ACC112 (cell line): ENCODE results near the gene MAGOHB.
A peak's percentile ranks its signal among the peaks of the same experiment; 100 is the strongest.

ENCODE experiments used
- H2AFZ ChIP-seq: fragments of 200-600 bp; sonication (generic); one replicate; pipeline ENCODE4 v1.6.0; 2017; ENCODE audit warnings: antibody characterized with exemption, low read length; ENCODE audit not compliant: unreplicated experiment
- H3K27ac ChIP-seq: fragments of 200-600 bp; sonication (generic); 2 replicates; pipeline ENCODE4 v1.5.1; 2014; ENCODE audit warnings: low read depth, mild to moderate bottlenecking, antibody characterized with exemption, low read length, moderate library complexity
- H3K27me3 ChIP-seq: fragments of 200-600 bp; sonication (generic); 2 replicates; pipeline ENCODE4 v1.6.1; 2014; ENCODE audit warnings: mild to moderate bottlenecking, antibody characterized with exemption, low read length, moderate library complexity, mixed read lengths; ENCODE audit not compliant: insufficient read depth
- H3K36me3 ChIP-seq: fragments of 200-600 bp; sonication (generic); 2 replicates; pipeline ENCODE4 v1.6.1; 2016; ENCODE audit warnings: mild to moderate bottlenecking, antibody characterized with exemption, low read length, moderate library complexity, mixed read lengths; ENCODE audit not compliant: insufficient read depth
- H3K4me1 ChIP-seq: fragments of 200-600 bp; sonication (generic); one replicate; pipeline ENCODE4 v1.6.1; 2016; ENCODE audit warnings: low read length, mixed read lengths; ENCODE audit not compliant: insufficient read depth, unreplicated experiment, control insufficient read depth
- H3K4me3 ChIP-seq: fragments of 200-600 bp; sonication (generic); 2 replicates; pipeline ENCODE4 v1.5.1; 2014; ENCODE audit warnings: mild to moderate bottlenecking, low read depth, low read length
- H3K79me2 ChIP-seq: fragments of 200-600 bp; sonication (generic); one replicate; pipeline ENCODE4 v1.6.0; 2016; ENCODE audit warnings: low read length; ENCODE audit not compliant: control insufficient read depth, unreplicated experiment, insufficient read depth

Gene MAGOHB

DNA sequence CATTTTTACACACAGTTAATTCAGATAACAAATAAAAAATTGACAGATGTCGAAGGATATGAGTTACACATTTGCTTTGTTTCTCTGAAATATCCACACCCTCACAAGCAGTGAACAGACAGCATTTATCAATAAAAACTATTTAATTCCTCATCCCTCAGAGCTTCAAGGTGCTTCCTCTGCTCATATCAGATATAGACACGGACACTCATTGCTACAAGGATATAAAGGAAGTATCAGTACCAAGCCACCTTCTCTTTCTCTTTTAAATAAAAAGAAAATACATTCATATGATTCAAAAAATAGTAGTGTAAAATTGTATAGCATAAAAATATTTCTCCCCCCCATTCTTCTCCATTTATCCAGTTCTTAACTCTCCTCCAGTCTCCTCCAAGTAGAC, 21.9 kb upstream of the MAGOHB start:
- peaks cover 12% of the 10 kb centered on the region for H3K4me1 ChIP-seq
- peaks cover 5% of the 10 kb centered on the region; the same call in 1 of the 2 replicates for H3K36me3 ChIP-seq
- no peak overlapping the region for H2AFZ ChIP-seq
- H3K27ac ChIP-seq: no peak overlapping the region
- no peaks in the 10 kb centered on the region for H3K27me3 ChIP-seq
- no peak overlapping the region for H3K4me3 ChIP-seq
- no peaks in the 10 kb centered on the region for H3K79me2 ChIP-seq

- Histone ChIP-seq H3K36me3 (peaks cover 5% of the 10 kb centered on the region; the same call in 1 of the 2 replicates), H3K4me3 (no peak overlapping the region), H3K27me3 (no peaks in the 10 kb centered on the region), H2AFZ (no peak overlapping the region), H3K27ac (0 out of 2 replicates have a peak overlapping the region, but pooled peaks have one; percentile 25), H3K4me1 (peaks cover 12% of the 10 kb centered on the region), H3K79me2 (no peaks in the 10 kb centered on the region)
Measured at GRCh38 chr12:10634427-10634826, 21.0 kb upstream of the MAGOHB start.

DNA sequence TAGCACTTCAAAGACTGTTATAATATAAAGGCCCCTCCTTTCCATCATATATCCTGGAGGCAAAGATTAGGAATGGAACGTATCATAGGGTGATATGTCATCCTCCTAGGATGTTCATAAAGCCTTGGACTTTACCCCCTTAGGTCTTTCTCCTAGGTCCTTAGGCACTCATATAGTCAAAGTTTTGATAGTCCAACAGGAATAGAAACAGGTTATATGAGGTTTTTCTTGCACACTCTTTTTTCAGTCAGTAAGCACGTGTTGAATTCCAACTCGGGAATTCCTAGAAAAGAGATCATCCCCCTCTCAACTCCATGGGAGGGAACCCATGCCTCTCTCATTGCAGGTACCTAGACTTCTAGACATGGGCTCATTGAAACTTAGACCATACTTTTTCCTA, 20.1 kb upstream of the MAGOHB start:
- peaks cover 5% of the 10 kb centered on the region; the same call in 1 of the 2 replicates for H3K36me3 ChIP-seq
- H3K27me3 ChIP-seq: no peaks in the 10 kb centered on the region
- H3K4me3 ChIP-seq: no peak overlapping the region
- H2AFZ ChIP-seq: no peak overlapping the region
- no peaks in the 10 kb centered on the region for H3K79me2 ChIP-seq
- peaks cover 12% of the 10 kb centered on the region for H3K4me1 ChIP-seq
- H3K27ac ChIP-seq: no peak overlapping the region

- Histone ChIP-seq H3K36me3 (peaks cover 5% of the 10 kb centered on the region; the same call in 1 of the 2 replicates), H3K79me2 (no peaks in the 10 kb centered on the region), H3K27me3 (no peaks in the 10 kb centered on the region), H3K27ac (no peak overlapping the region), H2AFZ (no peak overlapping the region), H3K4me3 (no peak overlapping the region), H3K4me1 (peaks cover 12% of the 10 kb centered on the region)
Measured at GRCh38 chr12:10632226-10632625, 18.8 kb upstream of the MAGOHB start.

GRCh38 chr12:10624605-10625004, 11.2 kb upstream of the MAGOHB start:
- no peak overlapping the region for H3K4me3 ChIP-seq
- no peaks in the 10 kb centered on the region for H3K79me2 ChIP-seq
- peaks cover 7% of the 10 kb centered on the region; the same call in 1 of the 2 replicates for H3K36me3 ChIP-seq
- H3K27ac ChIP-seq: no peak overlapping the region
- H3K4me1 ChIP-seq: no peaks in the 10 kb centered on the region
- no peak overlapping the region for H2AFZ ChIP-seq
- no peaks in the 10 kb centered on the region for H3K27me3 ChIP-seq

- Histone ChIP-seq H3K27me3 (no peaks in the 10 kb centered on the region), H3K4me3 (no peak overlapping the region), H3K27ac (no peak overlapping the region), H2AFZ (no peak overlapping the region), H3K36me3 (peaks cover 7% of the 10 kb centered on the region; the same call in 1 of the 2 replicates), H3K4me1 (peaks cover 8% of the 10 kb centered on the region), H3K79me2 (no peaks in the 10 kb centered on the region)
Measured at GRCh38 chr12:10623131-10623530, 9.7 kb upstream of the MAGOHB start.

- H3K79me2 ChIP-seq: no peaks in the 10 kb centered on the region
- H2AFZ ChIP-seq: no peak overlapping the region
- H3K27ac ChIP-seq: no peak overlapping the region
Measured at GRCh38 chr12:10621278-10621677, 7.9 kb upstream of the MAGOHB start.

DNA sequence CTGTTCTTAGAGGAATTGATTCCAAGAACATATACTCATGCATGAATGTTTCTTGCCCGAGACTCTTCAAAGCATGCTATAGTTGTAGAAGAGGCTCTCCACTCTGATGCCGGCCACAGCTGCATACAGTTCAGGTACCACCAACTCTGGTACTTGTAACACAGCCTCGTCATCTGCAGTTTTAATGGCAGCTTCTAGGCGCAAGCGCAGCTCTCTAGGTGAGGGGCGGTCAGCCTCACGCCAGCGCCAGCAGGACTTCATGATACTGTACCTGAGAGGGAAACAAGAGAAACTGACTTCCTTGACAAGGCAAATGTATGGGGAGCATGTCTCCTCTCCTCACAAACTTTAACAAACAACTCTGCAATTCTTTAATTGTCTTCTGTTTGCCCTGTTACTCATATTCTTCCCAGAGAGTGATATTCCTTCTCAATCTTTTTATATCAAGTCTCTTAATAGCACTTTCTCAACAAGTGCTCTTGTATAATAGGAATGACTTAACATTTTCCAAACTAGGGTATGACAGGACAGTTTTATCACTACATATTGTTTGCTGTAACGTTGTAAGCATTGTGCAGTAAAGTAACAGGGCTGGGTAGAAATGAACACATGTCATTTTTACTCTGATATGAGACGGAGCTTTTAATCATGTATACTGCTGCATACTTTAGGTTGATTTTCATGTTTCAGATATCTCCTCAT, 6.8 kb upstream of the MAGOHB start:
- no peak overlapping the region for H3K27ac ChIP-seq
- H3K36me3 ChIP-seq: peaks cover 7% of the 10 kb centered on the region; the same call in 1 of the 2 replicates
- H2AFZ ChIP-seq: no peak overlapping the region
- H3K4me1 ChIP-seq: peaks cover 16% of the 10 kb centered on the region
- no peaks in the 10 kb centered on the region for H3K79me2 ChIP-seq
- no peaks in the 10 kb centered on the region for H3K27me3 ChIP-seq
- no peak overlapping the region for H3K4me3 ChIP-seq

More at GRCh38 chr12:10621278-10621677, 7.9 kb upstream of the MAGOHB start:
- no peaks in the 10 kb centered on the region for H3K27me3 ChIP-seq
- H3K36me3 ChIP-seq: peaks cover 7% of the 10 kb centered on the region; the same call in 1 of the 2 replicates
- peaks cover 16% of the 10 kb centered on the region for H3K4me1 ChIP-seq
- no peak overlapping the region for H3K4me3 ChIP-seq

GRCh38 chr12:10618338-10618987, 5.1 kb upstream of the MAGOHB start:
- H3K27me3 ChIP-seq: no peaks in the 10 kb centered on the region
- H3K36me3 ChIP-seq: no peaks in the 10 kb centered on the region
- H3K4me3 ChIP-seq: no peak overlapping the region
- peaks cover 16% of the 10 kb centered on the region for H3K4me1 ChIP-seq
- no peak overlapping the region for H2AFZ ChIP-seq
- no peaks in the 10 kb centered on the region for H3K79me2 ChIP-seq
- peak overlapping the region; percentile 84 for H3K27ac ChIP-seq

- H3K4me3 ChIP-seq: no peak overlapping the region
- H3K27me3 ChIP-seq: no peaks in the 10 kb centered on the region
- peaks cover 5% of the 10 kb centered on the region for H3K79me2 ChIP-seq
- peaks cover 16% of the 10 kb centered on the region for H3K4me1 ChIP-seq
- H3K36me3 ChIP-seq: no peaks in the 10 kb centered on the region
- H2AFZ ChIP-seq: peak overlapping the region; percentile 28
- H3K27ac ChIP-seq: peak overlapping the region; percentile 84
Measured at GRCh38 chr12:10617863-10618262, 4.5 kb upstream of the MAGOHB start.

GRCh38 chr12:10615532-10615931, 2.1 kb upstream of the MAGOHB start:
- H3K4me3 ChIP-seq: no peak overlapping the region
- H3K27me3 ChIP-seq: no peaks in the 10 kb centered on the region
- H2AFZ ChIP-seq: no peak overlapping the region
- peaks cover 25% of the 10 kb centered on the region for H3K79me2 ChIP-seq
- H3K4me1 ChIP-seq: peaks cover 23% of the 10 kb centered on the region
- H3K36me3 ChIP-seq: no peaks in the 10 kb centered on the region
- no peak overlapping the region for H3K27ac ChIP-seq
